H9 (cell line): ENCODE results near the gene PPFIBP2. TPM values are rescaled to one million over a fixed set of nuclear protein-coding genes. Genes with fewer than 3 reads are reported as not detected.
A peak's percentile ranks its signal among the peaks of the same experiment; 100 is the strongest.

Experiments
- DNase-seq: peaks from one replicate; pipeline ENCODE4 v3.0.0-alpha.2; 2017
- H2AFZ ChIP-seq: one replicate; pipeline ENCODE4 v1.6.1; 2013; ENCODE audit warnings: mild to moderate bottlenecking, low read length, control low read depth, moderate library complexity
- H2AK5ac ChIP-seq: 2 replicates; pipeline ENCODE4 v1.6.1; 2013; ENCODE audit warnings: low read length, control low read depth, mixed read lengths; ENCODE audit not compliant: insufficient read length
- H2BK120ac ChIP-seq: one replicate; pipeline ENCODE4 v1.6.1; 2013; ENCODE audit warnings: low read depth, mild to moderate bottlenecking, low read length, control low read depth, inconsistent platforms; ENCODE audit not compliant: poor library complexity, severe bottlenecking
- H2BK12ac ChIP-seq: 2 replicates; pipeline ENCODE4 v1.6.1; 2013; ENCODE audit warnings: low read length, control low read depth, mixed read lengths, low read depth; ENCODE audit not compliant: insufficient read length
- H2BK15ac ChIP-seq: 2 replicates; pipeline ENCODE4 v1.6.1; 2013; ENCODE audit warnings: low read depth, low read length, control low read depth
- H2BK20ac ChIP-seq: one replicate; pipeline ENCODE4 v1.6.1; 2013; ENCODE audit warnings: low read depth, mild to moderate bottlenecking, low read length, control low read depth, inconsistent platforms; ENCODE audit not compliant: poor library complexity, severe bottlenecking
- H2BK5ac ChIP-seq: 2 replicates; pipeline ENCODE4 v1.6.1; 2013; ENCODE audit warnings: low read length, control low read depth, mixed read lengths; ENCODE audit not compliant: insufficient read length
- H3K14ac ChIP-seq: 2 replicates; pipeline ENCODE4 v1.6.1; 2013; ENCODE audit warnings: low read length, control low read depth; ENCODE audit not compliant: insufficient read depth
- H3K18ac ChIP-seq: 2 replicates; pipeline ENCODE4 v1.6.1; 2013; ENCODE audit warnings: low read depth, mild to moderate bottlenecking, mixed read lengths, low read length, control low read depth; ENCODE audit not compliant: insufficient read length
- H3K23ac ChIP-seq: 2 replicates; pipeline ENCODE4 v1.6.1; 2013; ENCODE audit warnings: low read length, control low read depth, mixed read lengths, low read depth; ENCODE audit not compliant: insufficient read length
- H3K23me2 ChIP-seq: 2 replicates; pipeline ENCODE4 v1.6.1; 2013; ENCODE audit warnings: low read depth, mild to moderate bottlenecking, mixed read lengths, low read length, control low read depth; ENCODE audit not compliant: insufficient read length, poor library complexity, severe bottlenecking
- H3K27ac ChIP-seq: 2 replicates; pipeline ENCODE4 v1.5.1; 2013; ENCODE audit warnings: low read length, control low read depth, mixed read lengths, low read depth; ENCODE audit not compliant: insufficient read length
- H3K27me3 ChIP-seq: 2 replicates; pipeline ENCODE4 v1.6.1; 2013; ENCODE audit warnings: low read length, control low read depth, inconsistent platforms; ENCODE audit not compliant: insufficient read depth
- H3K4ac ChIP-seq: 2 replicates; pipeline ENCODE4 v1.6.1; 2013; ENCODE audit warnings: low read depth, mild to moderate bottlenecking, control low read depth, inconsistent platforms, low read length, moderate library complexity
- H3K4me1 ChIP-seq: 2 replicates; pipeline ENCODE4 v1.6.1; 2013; ENCODE audit warnings: low read length, control low read depth, inconsistent platforms; ENCODE audit not compliant: insufficient read depth
- H3K4me2 ChIP-seq: 2 replicates; pipeline ENCODE4 v1.6.1; 2013; ENCODE audit warnings: low read length, control low read depth, mixed read lengths; ENCODE audit not compliant: insufficient read length, insufficient read depth
- H3K56ac ChIP-seq: 2 replicates; pipeline ENCODE4 v1.6.1; 2013; ENCODE audit warnings: low read depth, mild to moderate bottlenecking, mixed read lengths, low read length, control low read depth; ENCODE audit not compliant: insufficient read length
- H3K79me1 ChIP-seq: 2 replicates; pipeline ENCODE4 v1.6.1; 2013; ENCODE audit warnings: low read depth, mild to moderate bottlenecking, moderate library complexity, low read length, control low read depth, inconsistent platforms; ENCODE audit not compliant: insufficient read depth, poor library complexity, severe bottlenecking
- H3K79me2 ChIP-seq: 2 replicates; pipeline ENCODE4 v1.6.1; 2013; ENCODE audit warnings: low read length, control low read depth, inconsistent platforms; ENCODE audit not compliant: insufficient read depth
- H3K9ac ChIP-seq: 2 replicates; pipeline ENCODE4 v1.6.1; 2013; ENCODE audit warnings: low read length, control low read depth, mixed read lengths; ENCODE audit not compliant: insufficient read length; ENCODE audit errors: extremely low read depth
- H3K9me3 ChIP-seq: one replicate; pipeline ENCODE4 v1.6.1; 2013; ENCODE audit warnings: low read depth, low read length, inconsistent platforms; ENCODE audit not compliant: control insufficient read depth
- H3T11ph ChIP-seq: one replicate; pipeline ENCODE4 v1.6.1; 2013; ENCODE audit warnings: mild to moderate bottlenecking, low read length, control low read depth, inconsistent platforms
- H4K20me1 ChIP-seq: one replicate; pipeline ENCODE4 v1.6.1; 2013; ENCODE audit not compliant: control insufficient read depth, insufficient read length, insufficient read depth
- H4K5ac ChIP-seq: 2 replicates; pipeline ENCODE4 v1.6.1; 2013; ENCODE audit warnings: low read depth, mild to moderate bottlenecking, mixed read lengths, low read length, control low read depth; ENCODE audit not compliant: insufficient read length
- H4K8ac ChIP-seq: replicated peaks from 2 replicates; pipeline ENCODE4 v1.6.1; 2013; ENCODE audit warnings: low read length, control low read depth, mixed read lengths, low read depth; ENCODE audit not compliant: insufficient read length
- H4K91ac ChIP-seq: 2 replicates; pipeline ENCODE4 v1.6.1; 2013; ENCODE audit warnings: low read depth, mild to moderate bottlenecking, moderate library complexity, mixed read lengths, low read length, control low read depth; ENCODE audit not compliant: insufficient read length
- H3K27ac Mint-ChIP-seq, 3 experiments: 2 replicates in 2 of 3; 3 replicates in 1 of 3; pipeline ENCODE4 v1.8.0; 2020 to 2021; ENCODE audit warnings: mixed read lengths in 3 of 3, mild to moderate bottlenecking in 1 of 3, moderate library complexity in 1 of 3
- H3K27me3 Mint-ChIP-seq: 2 replicates; pipeline ENCODE4 v1.8.0; 2021; ENCODE audit warnings: low read depth, mild to moderate bottlenecking, moderate library complexity, mixed read lengths
- H3K36me3 Mint-ChIP-seq, 3 experiments: 2 replicates in 2 of 3; 3 replicates in 1 of 3; pipeline ENCODE4 v1.8.0; 2020 to 2021; ENCODE audit warnings: low read depth in 3 of 3, mixed read lengths in 3 of 3; ENCODE audit not compliant: insufficient read depth in 1 of 3
- H3K4me1 Mint-ChIP-seq, 2 experiments: 2 replicates each; pipeline ENCODE4 v1.8.0; 2020; ENCODE audit warnings: mixed read lengths in 2 of 2
- H3K4me3 Mint-ChIP-seq, 2 experiments: 2 replicates in 1 of 2; 3 replicates in 1 of 2; pipeline ENCODE4 v1.8.0; 2020 to 2021; ENCODE audit warnings: mild to moderate bottlenecking in 2 of 2, mixed read lengths in 2 of 2, moderate library complexity in 1 of 2
- H3K9me3 Mint-ChIP-seq, 2 experiments: 2 replicates in 1 of 2; 3 replicates in 1 of 2; pipeline ENCODE4 v1.8.0; 2020; ENCODE audit warnings: mild to moderate bottlenecking in 2 of 2, mixed read lengths in 2 of 2, moderate library complexity in 1 of 2
- CTCF ChIP-seq: fragments of 200-600 bp; sonication (generic); conservative IDR thresholded peaks from 3 replicates; pipeline ENCODE4 v1.8.0; 2021; ENCODE audit warnings: antibody characterized with exemption, mild to moderate bottlenecking
- WGBS: extraction: QIAGEN DNeasy Blood & Tissue Kit; methylation state at CpG from one replicate; pipeline ENCODE4 v1.1.7; 2013; ENCODE audit warnings: missing lambda C conversion rate, low lambda C conversion rate, mixed read lengths; ENCODE audit not compliant: insufficient read length; ENCODE audit errors: extremely low coverage; 5-methylcytosine and 5-hydroxymethylcytosine counted together
- total RNA-seq: library from RNA; stranded (reverse); gene quantifications from 2 replicates; pipeline ENCODE4 v1.2.1, GENCODE V29; 2021

The PPFIBP2 gene
- total RNA-seq, 1 experiment from 2014 or later: 8.3 TPM

GRCh38 chr11:7673724-7674434 is 160.1 kb downstream of the PPFIBP2 start:
- Histone ChIP-seq H2AFZ (no peak overlapping the region), H3K27ac (no peak overlapping the region), H2BK12ac (no peak overlapping the region), H2BK15ac (no peak overlapping the region), H3K4ac (peak overlapping the region; percentile 43; the same call in 1 of the 2 replicates), H3K79me2 (no peaks in the 10 kb centered on the region), H4K5ac (no peak overlapping the region), H3K4me2 (peak overlapping the region; percentile 53), H2BK120ac (no peak overlapping the region), H3K23me2 (peaks cover 10% of the 10 kb centered on the region), H2BK5ac (no peak overlapping the region), H3K9me3 (no peaks in the 10 kb centered on the region), H3K4me1 (peaks cover 4% of the 10 kb centered on the region; the same call in 1 of the 2 replicates), H3T11ph (peak overlapping the region; percentile 22), H3K27me3 (no peaks in the 10 kb centered on the region), H2AK5ac (no peak overlapping the region), H3K56ac (no peak overlapping the region), H3K18ac (peak overlapping the region; percentile 98), H3K79me1 (no peaks in the 10 kb centered on the region), H3K23ac (no peak overlapping the region), H3K9ac (peak overlapping the region; percentile 79), H4K91ac (no peak overlapping the region), H4K8ac (no peak overlapping the region), H3K14ac (peak overlapping the region; percentile 98), H2BK20ac (no peak overlapping the region), H4K20me1 (peaks cover 2% of the 10 kb centered on the region)
- TF ChIP-seq CTCF: no peak
- peak; percentile 87 for DNase-seq
- Mint-ChIP-seq H3K4me3 (peak overlapping the region; percentile 78 to 89), H3K27me3 (peaks cover 6% of the 10 kb centered on the region), H3K9me3 (no peaks in the 10 kb centered on the region), H3K27ac (peak overlapping the region in 2 of 3 experiments; percentile 92 to 96; a peak in 4 of 7 replicates), H3K4me1 (peaks cover 53 to 61% of the 10 kb centered on the region in 2 experiments), H3K36me3 (peaks cover 4 to 34% (median 19%) of the 10 kb centered on the region in 3 experiments)
- no CpG with 5 or more reads among the region's 72 CpGs for WGBS
